Epithelial cell of prostate (primary cell): Measurements from ENCODE around the gene CCDC188.

Source experiments
- DNase-seq: peaks from one replicate; pipeline ENCODE4 v3.0.0-alpha.2; 2011; ENCODE audit warnings: low read depth, low spot score
- H3K27ac ChIP-seq: fragments of 450-650 bp; 2 replicates; pipeline ENCODE4 v1.5.1; 2017; ENCODE audit warnings: mild to moderate bottlenecking

CCDC188 gene

GRCh38 chr22:20111045-20111688 is 39.7 kb downstream of the CCDC188 start:
- no peak for DNase-seq
- no peak overlapping the region for H3K27ac ChIP-seq

- no peak for DNase-seq
- H3K27ac ChIP-seq, result no peak overlapping the region
Observed at GRCh38 chr22:20110359-20110985, 40.4 kb downstream of the CCDC188 start.

GRCh38 chr22:20109411-20110358 is 41.2 kb downstream of the CCDC188 start:
- no peak for DNase-seq
- no peak overlapping the region for H3K27ac ChIP-seq

GRCh38 chr22:20108757-20109230 is 42.1 kb downstream of the CCDC188 start:
- H3K27ac ChIP-seq, result no peak overlapping the region
- DNase-seq, result no peak

- no peak for DNase-seq
- H3K27ac ChIP-seq, result no peak overlapping the region
Observed at GRCh38 chr22:20107951-20108756, 42.7 kb downstream of the CCDC188 start.

- H3K27ac ChIP-seq, result no peak overlapping the region
- DNase-seq, result no peak
Observed at GRCh38 chr22:20107471-20107901, 43.4 kb downstream of the CCDC188 start.

GRCh38 chr22:20106849-20107237 is 44.0 kb downstream of the CCDC188 start:
- DNase-seq, result no peak
- H3K27ac ChIP-seq, result no peak overlapping the region

GRCh38 chr22:20106205-20106848 is 44.5 kb downstream of the CCDC188 start:
- H3K27ac ChIP-seq, result no peak overlapping the region
- no peak for DNase-seq

- no peak overlapping the region for H3K27ac ChIP-seq
Observed at GRCh38 chr22:20105456-20106204, 45.2 kb downstream of the CCDC188 start.

GRCh38 chr22:20102203-20102780 is 48.6 kb downstream of the CCDC188 start:
- H3K27ac ChIP-seq, result no peak overlapping the region

More at GRCh38 chr22:20105456-20106204, 45.2 kb downstream of the CCDC188 start:
- no peak for DNase-seq

GRCh38 chr22:20101638-20102037 is 49.2 kb downstream of the CCDC188 start:
- DNase-seq, result no peak
- H3K27ac ChIP-seq, result no peak overlapping the region

More at GRCh38 chr22:20102203-20102780, 48.6 kb downstream of the CCDC188 start:
- no peak for DNase-seq

GRCh38 chr22:20099099-20099711 is 51.6 kb downstream of the CCDC188 start:
- no peak overlapping the region for H3K27ac ChIP-seq
- no peak for DNase-seq
